Stimulated activated CD4-positive, alpha-beta T cell treated with anti-CD3 and anti-CD28 coated beads, Interleukin-15, amount 100 ng/mL, for 1 hour (primary cell): ENCODE data around the gene SHPK.

Source experiments
- DNase-seq, 2 donors: peaks; one replicate each; pipeline ENCODE4 v3.0.0-alpha.2; 2020; ENCODE audit warnings: low read depth in 1 of 2, low spot score in 1 of 2

SHPK gene

DNA sequence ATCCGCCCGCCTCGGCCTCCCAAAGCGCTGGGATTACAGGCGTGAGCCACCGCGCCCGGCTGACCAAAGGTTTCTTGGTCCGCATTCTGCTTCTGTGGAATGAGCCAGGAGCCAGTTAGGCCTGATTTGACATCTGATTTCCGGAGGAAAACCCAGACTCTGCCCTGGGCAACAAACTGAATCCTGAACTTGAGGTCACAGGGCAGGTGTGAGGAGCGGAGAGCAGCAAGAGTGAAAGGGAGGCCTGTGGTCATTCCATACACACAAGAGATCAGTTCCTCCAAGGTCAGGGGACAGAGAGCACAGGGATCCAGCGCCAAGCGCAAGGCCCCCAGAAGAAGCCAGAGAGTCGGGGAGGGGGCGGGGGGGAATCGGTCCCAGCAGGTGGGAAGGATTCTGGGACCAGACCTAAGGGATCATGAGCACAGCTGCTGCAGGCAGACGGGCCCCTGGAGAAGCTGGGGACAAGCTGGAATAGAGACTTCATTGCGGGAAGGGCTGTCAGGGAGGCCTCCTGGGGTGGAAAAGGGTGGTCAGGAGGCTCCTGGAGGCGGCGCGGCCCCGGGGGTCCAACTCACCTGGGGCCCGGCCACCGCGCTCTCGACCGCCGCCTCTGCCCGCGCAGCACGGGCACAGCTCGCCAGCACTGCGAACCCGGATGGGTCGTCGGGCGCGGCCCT lies 436 bp downstream of the SHPK start:
- no peak for DNase-seq

- no peak for DNase-seq
Measured at GRCh38 chr17:3632287-3632686, 3.8 kb downstream of the SHPK start.

DNA sequence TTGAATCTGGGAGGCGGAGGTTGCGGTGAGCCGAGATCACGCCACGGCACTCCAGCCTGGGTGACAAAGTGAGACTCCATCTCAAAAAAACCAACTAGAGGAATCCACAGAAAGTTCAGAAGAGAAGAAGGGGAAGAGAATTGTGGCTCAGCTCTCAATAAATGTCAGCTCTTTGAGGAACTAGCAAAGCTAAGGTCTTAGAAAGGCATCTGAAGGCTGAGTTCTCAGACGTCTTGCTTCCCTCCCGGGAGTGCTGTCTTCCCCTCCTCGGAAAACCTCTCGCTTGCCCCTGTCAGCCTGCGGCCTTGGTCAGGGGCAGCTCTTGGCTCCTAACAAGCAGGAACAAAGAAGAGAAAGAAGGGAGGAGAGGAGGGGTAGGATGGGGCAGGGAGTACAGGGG lies 5.3 kb downstream of the SHPK start:
- DNase-seq = no peak

DNA sequence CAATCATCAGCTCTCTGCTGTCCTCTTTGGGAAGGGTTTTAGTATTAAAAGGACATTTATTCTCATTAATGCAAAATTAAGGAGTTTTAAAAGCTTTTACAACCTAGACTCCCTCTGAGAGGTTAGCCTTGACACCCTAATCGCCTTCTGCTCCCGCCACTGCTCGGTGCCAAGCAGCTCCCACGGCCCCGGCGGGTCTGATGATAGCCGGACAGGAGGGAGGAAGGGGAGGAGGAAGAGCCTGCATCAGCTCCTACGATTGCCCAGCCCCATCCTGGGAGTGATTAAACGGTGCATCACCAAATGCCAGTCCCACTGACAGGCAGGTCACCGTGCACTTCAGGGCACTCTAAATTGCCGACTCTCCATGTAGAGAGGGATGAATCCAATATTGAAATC lies 8.3 kb downstream of the SHPK start:
- DNase-seq = no peak

DNA sequence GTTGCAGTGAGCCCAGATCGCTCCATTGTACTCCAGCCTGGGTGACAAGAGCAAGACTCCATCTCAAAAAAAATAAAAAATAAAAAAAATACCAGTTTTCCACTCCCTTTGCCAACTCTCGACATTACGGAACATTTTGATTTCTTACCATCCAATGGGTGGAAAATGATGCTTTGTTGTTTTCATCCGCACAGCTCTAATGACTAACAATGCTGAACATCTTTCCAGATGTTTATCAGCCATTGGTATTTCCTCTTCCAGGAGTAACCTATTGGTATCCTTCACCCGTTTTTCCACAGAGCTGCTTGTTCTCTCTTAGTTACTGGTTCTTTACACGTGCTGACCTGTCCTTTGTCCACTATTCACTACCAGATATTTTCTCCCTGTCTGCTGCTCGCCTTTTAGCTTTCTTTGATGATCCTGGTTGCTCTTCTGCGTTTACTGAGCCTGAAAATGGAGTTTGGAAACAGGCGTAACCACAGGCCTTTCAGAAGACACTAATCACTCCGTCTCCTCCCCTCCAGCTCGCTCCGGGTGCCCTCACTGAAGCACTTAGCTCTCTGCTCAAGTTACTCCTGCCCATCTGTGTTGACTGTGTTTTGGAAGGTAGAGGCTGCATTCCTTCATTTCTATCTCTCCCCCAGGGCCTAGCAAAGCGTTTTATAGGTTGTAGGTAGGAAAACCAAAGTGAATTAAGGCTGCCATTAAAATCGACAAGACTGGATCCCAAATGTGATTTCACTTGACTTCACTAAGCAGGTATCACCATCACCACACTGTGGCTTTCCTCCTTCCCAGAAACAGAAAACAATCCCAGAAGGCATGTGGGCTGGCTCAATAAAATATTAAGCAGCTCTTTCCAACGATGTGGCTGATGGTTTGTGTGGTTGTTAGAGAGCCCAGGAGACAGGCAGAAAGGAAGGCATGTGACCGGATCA lies 8.9 kb downstream of the SHPK start:
- DNase-seq = no peak

DNA sequence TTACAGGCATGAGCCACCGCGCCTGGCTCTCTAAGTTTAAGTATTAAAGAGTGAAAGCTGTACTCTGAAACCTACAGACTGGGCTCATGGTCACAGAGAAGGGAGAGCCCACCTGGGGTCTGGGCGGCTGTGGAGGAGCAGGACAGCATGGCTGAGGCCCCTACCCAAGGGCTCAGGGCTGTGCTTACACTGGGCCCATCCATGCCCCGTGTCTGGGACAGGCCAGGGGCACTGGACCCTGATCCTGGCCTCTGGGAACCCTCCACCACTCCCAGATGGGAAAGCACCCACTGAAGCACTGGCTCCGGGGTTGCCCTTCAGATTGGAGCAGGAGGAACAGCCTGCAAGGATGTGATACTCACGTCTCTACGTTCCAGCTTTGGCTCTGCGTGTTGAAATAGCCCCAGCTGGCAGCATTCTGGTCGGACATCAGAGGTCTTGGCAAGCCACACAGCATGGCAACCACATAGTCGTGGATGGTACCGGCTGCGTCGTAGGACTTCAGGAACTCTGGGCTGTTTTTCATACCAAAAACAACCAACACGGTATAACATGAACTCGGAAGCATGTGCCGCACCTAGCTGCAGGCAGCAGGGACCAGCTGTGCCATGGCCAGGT lies 13.0 kb downstream of the SHPK start:
- no peak for DNase-seq

- no peak for DNase-seq
Measured at GRCh38 chr17:3621146-3621720, 14.8 kb downstream of the SHPK start.

- no peak for DNase-seq
Measured at GRCh38 chr17:3615160-3615870, 20.7 kb downstream of the SHPK start.

- DNase-seq = no peak
Measured at GRCh38 chr17:3613124-3613523, 22.9 kb downstream of the SHPK start.

- no peak for DNase-seq
Measured at GRCh38 chr17:3610523-3610922, 25.5 kb downstream of the SHPK start.

DNA sequence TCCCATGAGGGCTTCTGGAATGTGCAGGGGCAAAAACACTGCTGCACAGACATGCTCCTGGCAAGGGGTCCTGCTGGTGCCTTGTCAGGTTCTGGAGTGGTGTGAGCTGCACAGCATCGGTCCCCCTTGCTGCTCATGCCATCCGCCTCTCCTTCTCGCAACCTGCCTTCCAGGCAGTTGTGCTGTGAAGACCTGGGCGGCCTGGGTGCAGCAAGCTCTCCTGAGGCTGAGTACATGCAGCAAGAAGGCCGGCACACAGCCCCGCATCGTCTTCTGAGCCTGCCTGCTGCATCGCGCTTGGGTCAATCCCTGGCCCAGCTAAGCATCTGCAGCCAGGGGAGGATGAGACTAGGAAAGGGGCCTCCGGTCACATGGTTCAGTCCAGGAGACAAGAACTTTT lies 26.4 kb downstream of the SHPK start:
- no peak for DNase-seq

GRCh38 chr17:3603870-3604259 lies 32.2 kb downstream of the SHPK start:
- DNase-seq = no peak

- no peak for DNase-seq
Measured at GRCh38 chr17:3603119-3603869, 32.8 kb downstream of the SHPK start.

DNA sequence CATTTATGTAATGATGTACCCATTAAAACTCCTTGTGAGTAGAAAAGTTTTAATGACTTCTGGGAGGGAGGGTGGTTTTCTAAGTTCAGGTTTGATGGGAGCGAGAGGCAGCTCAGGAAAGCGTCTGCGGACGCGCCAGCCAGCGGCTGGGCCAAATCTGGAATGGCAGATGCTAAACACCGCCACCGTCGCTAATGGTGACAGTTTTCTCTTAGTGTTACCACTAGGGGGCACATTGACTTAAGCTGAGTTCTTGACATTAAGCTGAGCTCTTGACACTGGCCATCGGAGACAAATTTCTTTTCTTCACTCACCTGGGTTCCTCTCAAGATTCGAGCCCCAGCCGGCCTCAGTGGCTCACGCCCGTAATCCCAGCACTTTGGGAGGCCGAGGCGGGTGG lies 33.6 kb downstream of the SHPK start:
- DNase-seq = no peak

DNA sequence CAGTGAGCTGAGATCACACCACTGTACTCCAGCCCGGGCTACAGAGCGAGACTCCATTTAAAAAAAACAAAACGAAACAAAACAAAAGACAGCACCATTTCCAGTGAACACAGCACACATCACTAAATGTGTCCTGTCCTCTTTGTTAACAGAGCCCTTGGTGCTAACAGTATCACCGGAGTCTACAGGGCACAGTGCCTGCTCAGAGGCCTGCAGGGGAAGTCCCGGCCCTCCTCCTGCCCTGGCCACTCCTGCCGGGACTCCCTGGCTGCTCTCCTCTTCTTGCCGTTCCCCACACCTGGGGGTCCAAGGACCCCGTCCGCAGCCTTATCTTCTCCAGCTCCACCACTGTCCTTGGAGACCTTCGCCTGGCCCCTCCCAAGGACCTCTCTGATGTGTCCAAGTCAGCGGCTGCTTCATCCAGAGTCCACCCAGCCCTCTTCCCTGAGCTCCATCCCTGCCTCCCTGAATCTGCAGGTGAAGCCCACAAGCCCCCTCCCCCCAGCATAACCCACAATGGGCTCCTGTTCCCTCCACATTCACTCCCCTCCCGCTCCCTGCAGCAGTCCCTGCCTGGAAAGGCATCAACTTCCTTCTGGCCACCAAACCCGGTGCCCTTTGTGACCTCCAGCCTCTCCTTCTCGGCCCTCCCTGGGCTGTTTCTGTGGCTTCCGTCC lies 35.4 kb downstream of the SHPK start:
- no peak for DNase-seq

GRCh38 chr17:3598078-3598477 lies 38.0 kb downstream of the SHPK start:
- no peak for DNase-seq

GRCh38 chr17:3596804-3597464 lies 39.1 kb downstream of the SHPK start:
- DNase-seq = no peak

- DNase-seq = no peak
Measured at GRCh38 chr17:3594976-3595375, 41.1 kb downstream of the SHPK start.

DNA sequence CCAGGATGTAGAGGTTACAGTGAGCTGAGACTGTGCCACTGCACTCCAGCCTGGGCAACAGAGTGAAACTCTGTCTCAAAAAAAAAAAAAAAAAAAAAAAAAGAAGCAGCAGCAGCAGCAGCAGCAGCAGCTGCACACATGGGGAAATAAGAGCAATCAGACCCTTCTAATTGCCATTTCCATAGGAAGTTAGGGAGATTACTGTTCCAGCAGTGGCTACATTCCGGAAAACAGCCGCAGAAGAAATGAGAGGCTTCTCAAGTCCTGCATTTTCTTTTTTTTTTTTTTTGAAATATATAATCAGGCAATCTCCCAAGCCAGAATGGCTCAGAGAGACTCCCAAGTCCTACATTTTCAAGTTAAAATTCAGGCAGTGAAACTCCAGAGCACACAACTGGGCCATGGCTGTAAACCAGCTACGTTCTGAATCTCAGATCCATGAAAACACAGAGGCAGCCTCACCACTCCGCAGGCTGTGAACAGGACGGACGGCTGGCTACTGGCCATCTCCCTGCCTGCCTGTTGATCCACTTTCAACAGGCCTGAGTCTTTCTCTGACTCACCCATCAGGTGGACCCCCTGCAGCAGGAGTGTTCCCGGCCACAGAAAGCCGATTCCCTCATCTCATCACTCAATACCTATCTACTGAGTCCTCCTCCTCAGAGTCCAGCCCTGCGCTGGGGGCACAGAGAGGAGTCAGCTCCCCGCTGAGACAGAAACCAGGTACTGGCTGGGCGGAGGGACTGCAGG lies 41.8 kb downstream of the SHPK start:
- DNase-seq = no peak
